IgD-negative memory B cell (primary cell): ENCODE measurements around the gene ITGAE. TPM values are rescaled to one million over a fixed set of nuclear protein-coding genes. Genes with fewer than 3 reads are reported as not detected.

ENCODE experiments used
- H3K27ac Mint-ChIP-seq, 3 donors: one replicate each; pipeline ENCODE4 v1.8.0; 2020 to 2022; ENCODE audit warnings: mild to moderate bottlenecking in 3 of 3, mixed read lengths in 3 of 3, moderate library complexity in 1 of 3
- H3K27me3 Mint-ChIP-seq: one replicate; pipeline ENCODE4 v1.8.0; 2021; ENCODE audit warnings: mixed read lengths
- H3K36me3 Mint-ChIP-seq: one replicate; pipeline ENCODE4 v1.8.0; 2020; ENCODE audit warnings: mild to moderate bottlenecking, mixed read lengths
- H3K4me1 Mint-ChIP-seq, 3 donors: one replicate each; pipeline ENCODE4 v1.8.0; 2020 to 2022; ENCODE audit warnings: mixed read lengths in 3 of 3, mild to moderate bottlenecking in 1 of 3
- H3K4me3 Mint-ChIP-seq, 4 donors: one replicate each; pipeline ENCODE4 v1.8.0; 2020 to 2022; ENCODE audit warnings: mild to moderate bottlenecking in 4 of 4, mixed read lengths in 4 of 4, moderate library complexity in 3 of 4
- H3K9me3 Mint-ChIP-seq, 3 donors: one replicate each; pipeline ENCODE4 v1.8.0; 2020 to 2021; ENCODE audit warnings: mixed read lengths in 3 of 3, mild to moderate bottlenecking in 1 of 3
- polyA plus RNA-seq: library from polyadenylated mRNA; unstranded; fragments of 300-500 nt; fragmentation: Illumina TruSeq; gene quantifications from one replicate; pipeline ENCODE4 v1.2.3, GENCODE V29; 2021

ITGAE gene
- polyA plus RNA-seq, 1 donor from 2014 or later = 125 TPM

DNA sequence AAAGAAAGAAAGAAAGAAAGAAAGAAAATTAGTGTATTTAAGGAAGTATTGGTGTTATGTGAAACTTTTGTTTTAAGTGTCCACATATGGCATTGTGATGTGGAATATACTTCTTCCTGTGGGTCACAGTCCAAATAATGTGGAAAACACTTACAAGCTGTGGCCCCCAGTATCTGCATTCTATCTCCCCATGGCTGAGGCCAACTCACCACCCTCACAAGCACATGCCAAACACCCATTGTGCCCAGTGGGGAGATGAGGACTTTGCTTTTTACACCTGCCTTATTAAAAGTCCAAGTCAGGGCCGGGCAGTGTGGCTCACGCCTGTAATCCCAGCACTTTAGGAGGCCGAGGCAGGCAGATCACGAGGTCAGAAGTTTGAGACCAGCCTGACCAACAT lies 101.0 kb downstream of the ITGAE start:
- Mint-ChIP-seq H3K27ac (no peak overlapping the region), H3K27me3 (no peaks in the 10 kb centered on the region), H3K36me3 (peaks cover 7% of the 10 kb centered on the region), H3K9me3 (peaks cover 0 to 4% (median 2%) of the 10 kb centered on the region in 3 donors), H3K4me3 (peak overlapping the region in 1 of 4 donors; percentile 12), H3K4me1 (peaks cover 4 to 11% (median 9%) of the 10 kb centered on the region in 3 donors)

GRCh38 chr17:3698139-3698538 lies 102.8 kb downstream of the ITGAE start:
- peak overlapping the region in 3 of 4 donors; percentile 12 to 57 (median 33) for H3K4me3 Mint-ChIP-seq
- H3K27ac Mint-ChIP-seq = peak overlapping the region in 1 of 3 donors; percentile 72
- H3K27me3 Mint-ChIP-seq = no peaks in the 10 kb centered on the region
- H3K4me1 Mint-ChIP-seq = peaks cover 4 to 14% (median 12%) of the 10 kb centered on the region in 3 donors
- peaks cover 5% of the 10 kb centered on the region for H3K36me3 Mint-ChIP-seq
- H3K9me3 Mint-ChIP-seq = peaks cover 0 to 4% (median 2%) of the 10 kb centered on the region in 3 donors

- H3K27ac Mint-ChIP-seq = peak overlapping the region in 1 of 3 donors; percentile 93
- peak overlapping the region in 3 of 4 donors; percentile 52 to 99 (median 96) for H3K4me3 Mint-ChIP-seq
- peaks cover 0 to 17% (median 13%) of the 10 kb centered on the region in 3 donors for H3K4me1 Mint-ChIP-seq
- peaks cover 5% of the 10 kb centered on the region for H3K36me3 Mint-ChIP-seq
- H3K9me3 Mint-ChIP-seq = no peaks in the 10 kb centered on the region
- H3K27me3 Mint-ChIP-seq = no peaks in the 10 kb centered on the region
Measured at GRCh38 chr17:3697103-3697476, 103.9 kb downstream of the ITGAE start.

GRCh38 chr17:3695723-3696411 lies 105.1 kb downstream of the ITGAE start, which contains the start of gene P2RX5:
Gene P2RX5, minus strand, starts transcription at chr17:3696155. Its CDS starts 150 bp downstream, at chr17:3696005.
- H3K4me3 Mint-ChIP-seq = peak within 1 kb of the TSS; percentile 96 to 100 (median 98)
- peaks cover 0 to 27% (median 19%) of the 10 kb centered on the region in 3 donors for H3K4me1 Mint-ChIP-seq
- H3K27me3 Mint-ChIP-seq = no peaks in the 10 kb centered on the region
- peak within 1 kb of the TSS; percentile 93 to 98 (median 93) for H3K27ac Mint-ChIP-seq
- no peaks in the 10 kb centered on the region for H3K9me3 Mint-ChIP-seq
- H3K36me3 Mint-ChIP-seq = peaks cover 6% of the 10 kb centered on the region

DNA sequence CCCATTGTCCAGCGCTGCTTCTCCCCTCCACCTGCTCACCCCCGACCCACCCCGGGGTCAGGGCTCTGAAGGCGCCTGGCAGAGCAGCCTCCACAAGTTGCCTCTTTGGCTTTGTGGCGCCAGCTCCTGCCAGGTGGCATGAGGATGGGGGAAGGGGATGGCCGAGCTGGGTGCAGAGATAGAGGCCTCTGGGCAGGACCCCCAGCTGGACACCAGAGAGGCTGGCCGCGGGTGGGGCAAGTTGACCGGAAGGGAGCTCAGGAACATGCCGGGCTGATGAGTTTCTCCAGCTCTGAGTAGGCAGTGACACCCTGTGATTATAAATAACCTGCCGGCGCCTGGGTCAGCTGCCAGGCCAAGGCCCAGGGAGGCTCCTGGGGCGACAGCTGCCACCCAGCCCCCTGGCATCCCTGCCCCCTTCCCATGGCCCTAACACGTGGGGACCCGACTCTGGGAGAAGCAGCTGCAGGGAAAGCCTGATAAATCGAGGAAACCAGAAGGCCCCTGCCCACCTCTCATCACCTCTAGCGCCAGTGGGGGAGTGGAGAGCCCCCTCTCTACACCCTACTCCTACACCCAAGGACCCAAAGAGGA lies 105.8 kb downstream of the ITGAE start:
- Mint-ChIP-seq H3K9me3 (no peaks in the 10 kb centered on the region), H3K36me3 (peaks cover 6% of the 10 kb centered on the region), H3K27ac (peak overlapping the region; percentile 90 to 98 (median 93)), H3K4me3 (peak overlapping the region; percentile 96 to 100 (median 96)), H3K27me3 (no peaks in the 10 kb centered on the region), H3K4me1 (peaks cover 0 to 31% (median 23%) of the 10 kb centered on the region in 3 donors)

DNA sequence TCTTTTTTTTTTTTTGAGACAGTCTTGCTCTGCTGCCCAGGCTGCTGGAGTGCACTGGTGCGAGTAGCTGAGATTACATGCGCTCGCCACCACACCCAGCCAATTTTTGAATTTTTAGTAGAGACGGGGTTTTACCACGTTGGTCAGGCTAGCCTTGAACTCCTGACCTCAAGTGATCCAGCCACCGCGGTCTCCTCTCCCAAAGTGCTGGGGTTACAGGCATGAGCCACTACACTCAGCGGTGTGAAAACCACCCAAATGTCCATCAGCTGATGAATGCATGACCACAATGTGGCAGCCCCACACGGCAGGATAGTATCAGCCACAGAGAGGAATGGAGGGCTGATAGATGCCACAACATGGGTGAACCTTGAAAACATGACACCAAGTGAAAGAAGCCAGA lies 107.2 kb downstream of the ITGAE start:
- Mint-ChIP-seq H3K27me3 (no peaks in the 10 kb centered on the region), H3K4me1 (peaks cover 6 to 38% (median 32%) of the 10 kb centered on the region in 3 donors)

GRCh38 chr17:3693141-3693540 lies 107.8 kb downstream of the ITGAE start:
- H3K4me1 Mint-ChIP-seq = peaks cover 13 to 44% (median 38%) of the 10 kb centered on the region in 3 donors
- H3K4me3 Mint-ChIP-seq = peak overlapping the region; percentile 84 to 96 (median 93)
- H3K9me3 Mint-ChIP-seq = peaks cover 0 to 2% (median 0%) of the 10 kb centered on the region in 3 donors
- H3K36me3 Mint-ChIP-seq = peaks cover 8% of the 10 kb centered on the region
- H3K27ac Mint-ChIP-seq = peak overlapping the region; percentile 88 to 98 (median 93)
- H3K27me3 Mint-ChIP-seq = no peaks in the 10 kb centered on the region

More for the DNA sequence above, 107.2 kb downstream of the ITGAE start:
- Mint-ChIP-seq H3K4me3 (peak overlapping the region; percentile 96 to 100 (median 96)), H3K36me3 (peaks cover 5% of the 10 kb centered on the region), H3K27ac (peak overlapping the region; percentile 93 to 98 (median 96)), H3K9me3 (peaks cover 0 to 2% (median 0%) of the 10 kb centered on the region in 3 donors)

GRCh38 chr17:3692346-3692745 lies 108.6 kb downstream of the ITGAE start:
- H3K27me3 Mint-ChIP-seq = no peaks in the 10 kb centered on the region
- H3K4me1 Mint-ChIP-seq = peaks cover 16 to 44% (median 36%) of the 10 kb centered on the region in 3 donors
- H3K27ac Mint-ChIP-seq = peak overlapping the region; percentile 75 to 92 (median 88)
- H3K36me3 Mint-ChIP-seq = peaks cover 8% of the 10 kb centered on the region
- peaks cover 0 to 3% (median 0%) of the 10 kb centered on the region in 3 donors for H3K9me3 Mint-ChIP-seq
- H3K4me3 Mint-ChIP-seq = peak overlapping the region; percentile 84 to 96 (median 93)

GRCh38 chr17:3691617-3692067 lies 109.3 kb downstream of the ITGAE start:
- peak overlapping the region; percentile 72 to 96 (median 94) for H3K4me3 Mint-ChIP-seq
- H3K27me3 Mint-ChIP-seq = no peaks in the 10 kb centered on the region
- H3K27ac Mint-ChIP-seq = peak overlapping the region; percentile 62 to 94 (median 88)
- H3K4me1 Mint-ChIP-seq = peaks cover 16 to 39% (median 34%) of the 10 kb centered on the region in 3 donors
- H3K36me3 Mint-ChIP-seq = peaks cover 8% of the 10 kb centered on the region
- H3K9me3 Mint-ChIP-seq = peaks cover 0 to 3% (median 0%) of the 10 kb centered on the region in 3 donors

GRCh38 chr17:3690094-3690715 lies 110.8 kb downstream of the ITGAE start:
- no peaks in the 10 kb centered on the region for H3K27me3 Mint-ChIP-seq
- H3K27ac Mint-ChIP-seq = peak overlapping the region; percentile 81 to 94 (median 88)
- peak overlapping the region; percentile 76 to 96 (median 94) for H3K4me3 Mint-ChIP-seq

GRCh38 chr17:3689262-3690093 lies 111.5 kb downstream of the ITGAE start:
- H3K4me1 Mint-ChIP-seq = peaks cover 20 to 42% (median 35%) of the 10 kb centered on the region in 3 donors
- peaks cover 7% of the 10 kb centered on the region for H3K36me3 Mint-ChIP-seq
- H3K4me3 Mint-ChIP-seq = peak overlapping the region; percentile 76 to 96 (median 88)
- H3K9me3 Mint-ChIP-seq = peaks cover 0 to 3% (median 0%) of the 10 kb centered on the region in 3 donors
- no peaks in the 10 kb centered on the region for H3K27me3 Mint-ChIP-seq
- H3K27ac Mint-ChIP-seq = peak overlapping the region; percentile 81 to 94 (median 94)

More at GRCh38 chr17:3690094-3690715, 110.8 kb downstream of the ITGAE start:
- peaks cover 16 to 39% (median 34%) of the 10 kb centered on the region in 3 donors for H3K4me1 Mint-ChIP-seq
- H3K9me3 Mint-ChIP-seq = peaks cover 0 to 3% (median 0%) of the 10 kb centered on the region in 3 donors
- peaks cover 7% of the 10 kb centered on the region for H3K36me3 Mint-ChIP-seq

DNA sequence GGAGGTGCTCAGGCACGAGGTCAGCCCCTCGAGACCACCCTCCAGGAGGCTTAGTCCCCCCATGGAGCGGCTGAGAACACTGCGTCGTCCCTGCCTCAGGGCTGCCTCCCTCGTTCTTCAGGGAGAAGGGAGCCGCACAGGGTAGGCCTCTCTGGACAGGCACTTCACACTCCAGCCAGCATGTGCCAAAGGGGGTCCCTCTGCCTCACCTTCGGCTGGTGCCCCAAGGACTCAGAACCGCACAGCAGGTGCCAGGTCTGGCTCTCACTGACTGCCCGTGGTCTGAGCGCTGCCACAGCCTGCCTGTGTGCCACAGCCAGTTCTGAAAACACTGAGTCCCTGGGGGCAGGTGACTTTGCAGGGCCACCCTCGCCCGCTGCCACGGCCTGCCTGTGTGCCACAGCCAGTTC lies 112.1 kb downstream of the ITGAE start:
- H3K27ac Mint-ChIP-seq = peak overlapping the region; percentile 70 to 94 (median 83)
- H3K4me3 Mint-ChIP-seq = peak overlapping the region; percentile 81 to 91 (median 87)
- H3K4me1 Mint-ChIP-seq = peaks cover 26 to 42% (median 36%) of the 10 kb centered on the region in 3 donors

DNA sequence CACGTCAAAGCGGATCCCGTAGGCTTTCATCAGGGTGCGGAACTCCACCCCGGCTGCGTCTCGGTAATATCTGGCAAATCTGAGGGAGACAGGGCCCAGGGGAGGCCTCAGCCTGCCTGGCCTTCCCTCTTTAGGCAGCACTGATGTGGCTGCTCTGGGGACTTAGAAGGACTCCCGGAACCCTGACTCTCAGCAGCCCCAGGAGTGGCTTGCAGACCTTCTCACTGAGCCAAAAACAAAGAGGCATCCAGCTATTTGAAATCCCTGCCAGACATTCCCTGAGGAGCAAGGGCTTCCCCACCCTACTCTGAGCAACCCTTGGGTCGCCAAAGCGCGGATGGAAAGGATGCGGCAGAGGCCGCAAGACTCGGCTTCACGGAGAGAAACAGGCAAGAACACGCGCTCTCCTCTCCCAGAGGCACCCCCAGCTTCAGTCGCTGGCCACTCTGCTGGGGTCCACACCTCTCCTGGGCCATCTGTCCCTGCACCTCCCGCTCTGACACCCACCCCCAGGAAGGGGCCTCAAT lies 112.9 kb downstream of the ITGAE start:
- Mint-ChIP-seq H3K9me3 (peaks cover 0 to 3% (median 0%) of the 10 kb centered on the region in 3 donors), H3K36me3 (peaks cover 11% of the 10 kb centered on the region), H3K27ac (peak overlapping the region; percentile 70 to 94 (median 83)), H3K27me3 (no peaks in the 10 kb centered on the region), H3K4me3 (peak overlapping the region; percentile 81 to 91 (median 87)), H3K4me1 (peaks cover 31 to 44% (median 42%) of the 10 kb centered on the region in 3 donors)

More for the DNA sequence above, 112.1 kb downstream of the ITGAE start:
- Mint-ChIP-seq H3K27me3 (no peaks in the 10 kb centered on the region), H3K9me3 (peaks cover 0 to 3% (median 0%) of the 10 kb centered on the region in 3 donors), H3K36me3 (peaks cover 7% of the 10 kb centered on the region)
